ENCODE results near the gene BPIFB6. TPM values are rescaled to one million over a fixed set of nuclear protein-coding genes. Genes with fewer than 3 reads are reported as not detected.

The BPIFB6 gene
- total and polyA plus RNA-seq, 7 donors, result not detected

DNA sequence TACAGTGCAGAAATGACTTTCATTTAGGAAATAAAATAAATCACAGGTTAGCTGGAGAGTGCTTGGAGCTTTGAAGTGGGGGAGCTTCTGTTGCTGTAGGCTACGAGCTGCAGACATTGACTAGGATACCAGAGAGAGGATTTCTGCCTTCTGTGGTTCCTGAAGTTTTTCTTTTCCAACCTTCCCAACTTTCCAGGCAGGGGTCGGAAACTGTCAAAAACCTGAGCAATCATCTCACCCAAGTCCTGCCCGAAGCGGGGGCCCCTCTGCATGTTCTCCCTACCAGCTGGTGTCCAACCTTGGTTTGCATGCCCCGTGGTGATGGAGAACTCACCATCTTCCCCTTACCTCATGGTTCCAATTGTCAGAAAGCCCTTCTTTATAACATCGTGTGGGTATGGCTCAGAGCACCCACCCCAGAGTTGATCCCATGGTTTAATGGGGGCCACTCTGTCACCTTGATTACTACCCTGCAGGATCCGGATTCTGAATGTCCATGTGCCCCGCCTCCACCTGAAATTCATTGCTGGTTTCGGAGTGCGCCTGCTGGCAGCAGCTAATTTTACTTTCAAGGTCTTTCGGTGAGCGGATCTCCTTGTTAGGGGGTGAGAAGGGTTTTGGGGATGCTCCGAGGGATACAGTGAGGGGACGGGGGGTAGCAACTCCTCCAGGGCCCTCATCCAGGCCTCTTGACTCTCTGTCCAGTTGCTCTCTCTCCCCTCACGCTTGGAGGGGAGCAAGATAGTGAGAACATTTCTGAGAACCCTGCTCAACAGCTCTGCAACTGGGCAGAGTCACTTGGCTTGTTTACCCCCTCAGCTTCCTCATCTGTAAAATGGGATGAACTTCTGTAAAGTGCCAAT is 18.9 kb upstream of the BPIFB6 start:
- intact Hi-C loops (cut with DNase I), result no loop called here
- peaks cover 0 to 47% (median 2%) of the 10 kb centered on the region in 3 donors for H3K27me3 ChIP-seq (ENCODE audit: insufficient read depth in 3 of 3, low read length in 2 of 3)

GRCh38 chr20:33013701-33014326 is 17.6 kb upstream of the BPIFB6 start:
- no peaks in the 10 kb centered on the region for H3K4me1 ChIP-seq
- intact Hi-C loops (cut with DNase I), result no loop called here
- H3K36me3 ChIP-seq (ENCODE audit: insufficient read depth in 1 of 2, low read depth in 1 of 2), result no peaks in the 10 kb centered on the region
- no peak overlapping the region for H3K4me3 ChIP-seq
- H3K27ac ChIP-seq, result no peak overlapping the region
- no peaks in the 10 kb centered on the region for H3K9me3 ChIP-seq
- ATAC-seq (no peak), DNase-seq (no peak)
- peaks cover 0 to 47% (median 2%) of the 10 kb centered on the region in 3 donors for H3K27me3 ChIP-seq (ENCODE audit: insufficient read depth in 3 of 3, low read length in 2 of 3)
- 40 to 42% (median 40%) methylated on average over 12 of the region's 12 CpGs for WGBS, 3 donors
- TF ChIP-seq, protein P1, sequence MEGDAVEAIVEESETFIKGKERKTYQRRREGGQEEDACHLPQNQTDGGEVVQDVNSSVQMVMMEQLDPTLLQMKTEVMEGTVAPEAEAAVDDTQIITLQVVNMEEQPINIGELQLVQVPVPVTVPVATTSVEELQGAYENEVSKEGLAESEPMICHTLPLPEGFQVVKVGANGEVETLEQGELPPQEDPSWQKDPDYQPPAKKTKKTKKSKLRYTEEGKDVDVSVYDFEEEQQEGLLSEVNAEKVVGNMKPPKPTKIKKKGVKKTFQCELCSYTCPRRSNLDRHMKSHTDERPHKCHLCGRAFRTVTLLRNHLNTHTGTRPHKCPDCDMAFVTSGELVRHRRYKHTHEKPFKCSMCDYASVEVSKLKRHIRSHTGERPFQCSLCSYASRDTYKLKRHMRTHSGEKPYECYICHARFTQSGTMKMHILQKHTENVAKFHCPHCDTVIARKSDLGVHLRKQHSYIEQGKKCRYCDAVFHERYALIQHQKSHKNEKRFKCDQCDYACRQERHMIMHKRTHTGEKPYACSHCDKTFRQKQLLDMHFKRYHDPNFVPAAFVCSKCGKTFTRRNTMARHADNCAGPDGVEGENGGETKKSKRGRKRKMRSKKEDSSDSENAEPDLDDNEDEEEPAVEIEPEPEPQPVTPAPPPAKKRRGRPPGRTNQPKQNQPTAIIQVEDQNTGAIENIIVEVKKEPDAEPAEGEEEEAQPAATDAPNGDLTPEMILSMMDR (IDR thresholded peaks at IDR 0.05), result no peak

More for the DNA sequence above, 18.9 kb upstream of the BPIFB6 start:
- H3K27ac ChIP-seq, result no peak overlapping the region
- no peak for ATAC-seq
- no peak overlapping the region for H3K4me3 ChIP-seq
- H3K9me3 ChIP-seq, result no peaks in the 10 kb centered on the region
- WGBS, 3 donors, result 78 to 85% (median 80%) methylated on average over 15 of the region's 15 CpGs
- TF ChIP-seq, protein P1 (IDR thresholded peaks at IDR 0.05), result no peak
- H3K36me3 ChIP-seq (ENCODE audit: insufficient read depth in 1 of 2, low read depth in 1 of 2), result no peaks in the 10 kb centered on the region
- no peaks in the 10 kb centered on the region for H3K4me1 ChIP-seq
- no peak for DNase-seq

DNA sequence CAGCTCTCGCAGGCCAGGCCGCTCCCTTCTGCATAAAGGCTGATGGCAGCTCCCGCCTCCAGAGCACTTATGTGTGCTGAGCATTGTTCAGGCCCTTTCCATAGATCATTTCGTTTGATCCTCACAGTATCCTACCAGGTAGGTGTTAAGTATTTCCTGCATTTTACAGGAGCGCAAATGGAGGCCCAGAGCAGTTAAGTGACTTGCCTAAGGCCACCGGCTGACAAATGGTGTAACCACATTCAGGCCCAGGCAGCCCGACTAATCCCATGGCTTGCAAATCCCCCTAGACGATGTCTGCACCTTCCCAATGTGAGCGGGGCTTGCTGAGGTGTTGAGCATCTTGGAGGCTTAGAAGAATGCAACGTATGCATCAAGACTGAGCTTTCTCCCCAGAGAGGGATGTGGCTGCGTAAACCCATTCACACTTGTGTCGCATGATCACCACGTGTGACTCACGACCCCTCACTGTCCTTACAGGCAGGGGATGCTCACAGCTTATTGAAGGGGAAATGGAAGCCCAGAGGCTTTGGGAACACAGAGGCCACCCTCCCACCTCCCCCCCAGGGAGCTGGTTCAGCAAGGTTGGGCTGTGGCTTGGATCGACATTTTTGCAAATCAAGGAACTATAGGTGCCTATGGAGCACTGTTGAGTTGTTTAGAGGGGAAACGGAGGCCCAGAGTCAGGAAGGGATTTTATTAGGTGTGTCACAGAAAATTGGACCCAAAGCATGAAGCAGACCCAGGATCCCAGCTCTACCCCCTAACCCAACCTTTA is 16.9 kb upstream of the BPIFB6 start:
- H3K36me3 ChIP-seq (ENCODE audit: insufficient read depth in 1 of 2, low read depth in 1 of 2), result no peaks in the 10 kb centered on the region
- peaks cover 0 to 51% (median 2%) of the 10 kb centered on the region in 3 donors for H3K27me3 ChIP-seq (ENCODE audit: insufficient read depth in 3 of 3, low read length in 2 of 3)
- H3K4me1 ChIP-seq, result no peaks in the 10 kb centered on the region
- H3K4me3 ChIP-seq, result no peak overlapping the region
- intact Hi-C loops (cut with DNase I), result no loop called here
- WGBS, 3 donors, result 53 to 59% (median 54%) methylated on average over 16 of the region's 16 CpGs
- DNase-seq (no peak), ATAC-seq (no peak)
- H3K27ac ChIP-seq, result no peak overlapping the region
- TF ChIP-seq, protein P1 (IDR thresholded peaks at IDR 0.05), result no peak
- H3K9me3 ChIP-seq, result no peaks in the 10 kb centered on the region

DNA sequence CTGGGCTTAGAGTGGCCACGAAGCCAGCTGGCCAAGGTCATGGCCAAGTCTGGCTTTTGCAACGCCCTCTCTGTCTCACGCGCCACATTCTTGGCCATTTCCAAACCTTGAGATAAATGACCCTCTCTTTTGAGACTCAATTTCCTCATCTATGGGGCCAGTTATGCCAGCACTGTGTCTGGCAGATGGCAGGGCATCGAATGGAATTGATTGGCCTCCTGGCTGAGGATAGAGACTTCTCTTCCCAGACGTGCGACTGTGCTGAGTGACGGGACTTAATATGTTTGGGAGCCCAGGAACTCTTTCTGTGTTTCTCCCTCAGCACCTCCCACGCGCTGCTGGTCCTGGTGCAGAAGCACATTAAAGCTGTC is 16.3 kb upstream of the BPIFB6 start:
- Histone ChIP-seq H3K4me3 (no peak overlapping the region), H3K36me3 (ENCODE audit: insufficient read depth in 1 of 2, low read depth in 1 of 2) (no peaks in the 10 kb centered on the region), H3K27me3 (ENCODE audit: insufficient read depth in 3 of 3, low read length in 2 of 3) (peaks cover 0 to 50% (median 2%) of the 10 kb centered on the region in 3 donors), H3K27ac (no peak overlapping the region), H3K9me3 (no peaks in the 10 kb centered on the region), H3K4me1 (no peaks in the 10 kb centered on the region)
- ATAC-seq (no peak), DNase-seq (no peak)
- intact Hi-C loops (cut with DNase I), result no loop called here
- TF ChIP-seq, protein P1 (IDR thresholded peaks at IDR 0.05), result no peak
- 34 to 42% (median 40%) methylated on average over 10 of the region's 10 CpGs for WGBS, 3 donors
